ENCODE results near the gene CSTPP1.

- TF ChIP-seq CTCF (IDR thresholded peaks at IDR 0.05) (no peak), EP300 (IDR thresholded peaks at IDR 0.05) (no peak), POLR2A (IDR thresholded peaks at IDR 0.05; ENCODE audit: low read depth) (no peak), POLR2AphosphoS5 (IDR thresholded peaks at IDR 0.05) (no peak)
These were observed 211.1 kb downstream of the CSTPP1 start for GRCh38 chr11:47147681-47148080.

All from esophagus muscularis mucosa (tissue), 4 donors.